HTR-8/SVneo (cell line): ENCODE results near the gene B9D2.

Experiments
- DNase-seq: peaks from one replicate; pipeline ENCODE4 v3.0.0; 2011; ENCODE audit warnings: low spot score, mixed read lengths; ENCODE audit not compliant: insufficient read length
- FAIRE-seq: peaks from 2 replicates; lab custom pipeline; 2011; peaks lifted over from hg19 to GRCh38; lab: Jason Lieb, UNC

The B9D2 gene

GRCh38 chr19:41330946-41331678, 32.8 kb downstream of the B9D2 start:
- FAIRE-seq = no peak

GRCh38 chr19:41330481-41330880, 33.5 kb downstream of the B9D2 start:
- DNase-seq (no peak), FAIRE-seq (no peak)

More at GRCh38 chr19:41330946-41331678, 32.8 kb downstream of the B9D2 start:
- no peak for DNase-seq

GRCh38 chr19:41328842-41329225, 35.1 kb downstream of the B9D2 start:
- FAIRE-seq (no peak), DNase-seq (no peak)

GRCh38 chr19:41328157-41328841, 35.6 kb downstream of the B9D2 start:
- DNase-seq (no peak), FAIRE-seq (peak; percentile 58)

- DNase-seq = peak; percentile 65
- FAIRE-seq = peak; percentile 91
Observed at GRCh38 chr19:41327576-41328156, 36.3 kb downstream of the B9D2 start.

GRCh38 chr19:41327076-41327575, 36.8 kb downstream of the B9D2 start:
- FAIRE-seq (no peak), DNase-seq (no peak)

GRCh38 chr19:41325947-41326706, 37.8 kb downstream of the B9D2 start:
- peak; percentile 64 for FAIRE-seq
- DNase-seq = no peak

GRCh38 chr19:41325640-41325946, 38.4 kb downstream of the B9D2 start:
- DNase-seq (no peak), FAIRE-seq (no peak)

GRCh38 chr19:41324921-41325639, 38.9 kb downstream of the B9D2 start:
- FAIRE-seq (peak; percentile 80), DNase-seq (peak; percentile 85)

GRCh38 chr19:41324231-41324702, 39.7 kb downstream of the B9D2 start:
- DNase-seq = no peak
- no peak for FAIRE-seq

GRCh38 chr19:41323430-41324125, 40.4 kb downstream of the B9D2 start:
- peak; percentile 94 for FAIRE-seq
- peak; percentile 92 for DNase-seq

- FAIRE-seq = no peak
- DNase-seq = no peak
Observed at GRCh38 chr19:41323023-41323422, 40.9 kb downstream of the B9D2 start.

GRCh38 chr19:41322451-41322850, 41.5 kb downstream of the B9D2 start:
- FAIRE-seq = no peak

GRCh38 chr19:41321600-41322270, 42.2 kb downstream of the B9D2 start:
- peak; percentile 72 for DNase-seq
- FAIRE-seq = peak; percentile 92

More at GRCh38 chr19:41322451-41322850, 41.5 kb downstream of the B9D2 start:
- DNase-seq = no peak

GRCh38 chr19:41321204-41321599, 42.7 kb downstream of the B9D2 start:
- DNase-seq (no peak), FAIRE-seq (no peak)

- FAIRE-seq = no peak
- no peak for DNase-seq
Observed at GRCh38 chr19:41320568-41320967, 43.4 kb downstream of the B9D2 start.

GRCh38 chr19:41320185-41320518, 43.8 kb downstream of the B9D2 start:
- DNase-seq (no peak), FAIRE-seq (no peak)

GRCh38 chr19:41319500-41320184, 44.3 kb downstream of the B9D2 start:
- no peak for DNase-seq
- no peak for FAIRE-seq
